ENCODE measurements around the gene ATG16L2.
"Not testable (repeated sequence)": the region's sequence is repeated elsewhere in the genome, so short reads cannot be mapped to it uniquely, and the experiment has no call there.

Gene ATG16L2

DNA sequence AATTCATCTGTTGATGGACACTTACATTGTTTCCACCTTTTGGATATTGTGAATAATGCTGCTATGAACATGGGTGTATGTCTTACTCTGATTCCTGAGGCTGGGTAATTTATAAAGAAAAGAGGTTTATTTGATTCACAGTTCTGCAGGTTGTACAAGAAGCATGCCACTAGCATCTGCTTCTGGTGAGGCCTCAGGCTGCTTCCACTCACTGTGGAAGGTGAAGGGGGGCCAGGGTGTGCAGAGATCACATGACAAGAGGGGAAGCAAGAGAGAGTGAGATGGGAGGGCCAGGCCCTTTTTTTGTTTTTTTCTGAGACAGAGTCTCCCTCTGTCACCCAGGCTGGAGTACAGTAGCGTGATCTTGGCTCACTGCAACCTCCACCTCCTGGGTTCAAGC is 7.8 kb upstream of the ATG16L2 start:
- DNase-seq (ENCODE audit: low read depth) = not testable (repeated sequence)

DNA sequence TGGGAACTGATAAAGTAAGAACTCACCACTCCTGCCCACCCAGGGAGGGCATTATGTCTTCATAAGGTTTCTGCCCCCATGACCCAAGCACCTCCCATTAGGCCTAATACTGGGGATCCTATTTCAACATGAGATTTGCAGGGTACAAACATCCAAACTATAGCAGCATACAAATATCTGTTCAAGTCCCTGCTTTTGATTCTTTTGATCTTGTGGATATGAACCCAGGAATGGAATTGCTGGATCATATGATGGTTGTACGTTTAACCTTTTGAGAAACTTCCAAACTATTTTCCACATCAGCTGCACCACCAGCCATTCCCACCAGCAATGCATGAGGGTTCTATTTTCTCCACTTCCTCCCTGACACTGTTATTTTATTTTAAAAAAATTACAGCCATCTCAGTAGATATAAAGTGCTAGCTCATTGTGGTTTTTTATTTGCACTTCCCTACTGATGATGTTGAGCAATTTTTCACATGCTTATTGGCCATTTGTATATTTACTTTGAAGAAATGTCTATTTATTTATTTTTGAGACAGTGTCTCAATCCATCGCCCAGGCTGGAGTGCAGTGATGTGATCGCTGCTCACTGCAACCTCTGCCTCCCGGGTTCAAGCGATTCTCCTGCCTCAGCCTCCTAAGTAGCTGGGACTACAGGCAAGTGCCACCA is 7.1 kb upstream of the ATG16L2 start:
- no peak for DNase-seq (ENCODE audit: low read depth)

DNA sequence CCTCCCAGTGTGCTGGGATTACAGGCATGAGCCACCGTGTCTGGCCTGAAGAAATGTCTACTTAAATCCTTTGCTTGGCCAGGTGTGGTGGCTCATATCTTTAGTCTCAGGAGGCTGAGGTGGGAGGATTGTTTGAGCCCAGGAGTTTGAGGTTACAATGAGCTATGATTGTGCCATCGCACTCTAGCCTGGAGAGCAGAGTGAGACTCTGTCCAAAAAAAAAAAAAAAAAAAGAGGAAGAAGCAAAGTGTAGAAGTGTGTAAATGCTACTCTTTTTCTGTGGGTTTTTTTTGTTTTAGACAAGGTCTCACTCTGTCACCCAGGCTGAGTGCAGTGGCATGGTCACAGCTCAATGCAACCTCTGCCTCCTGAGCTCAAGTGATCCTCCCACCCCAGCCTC is 6.4 kb upstream of the ATG16L2 start:
- DNase-seq (ENCODE audit: low read depth) = no peak

GRCh38 chr11:72808331-72808798 is 5.8 kb upstream of the ATG16L2 start:
- DNase-seq (ENCODE audit: low read depth) = no peak

DNA sequence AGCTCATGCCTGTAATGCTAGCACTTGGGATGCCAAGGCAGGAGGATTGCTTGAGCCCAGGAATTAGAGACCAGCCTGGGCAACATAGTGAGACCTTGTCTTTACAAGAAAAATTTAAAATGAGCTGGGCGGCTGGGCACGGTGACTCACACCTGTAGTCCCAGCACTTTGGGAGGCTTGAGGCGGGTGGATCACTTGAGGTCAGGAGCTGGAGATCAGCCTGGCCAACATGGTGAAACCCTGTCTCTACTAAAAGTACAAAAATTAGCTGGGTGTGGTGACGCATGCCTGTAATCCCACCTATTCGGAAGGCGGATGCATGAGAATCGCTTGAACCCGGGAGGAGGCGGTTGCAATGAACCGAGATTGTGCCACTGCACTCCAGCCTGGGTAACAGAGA is 2.5 kb upstream of the ATG16L2 start:
- not testable (repeated sequence) for DNase-seq (ENCODE audit: low read depth)

DNA sequence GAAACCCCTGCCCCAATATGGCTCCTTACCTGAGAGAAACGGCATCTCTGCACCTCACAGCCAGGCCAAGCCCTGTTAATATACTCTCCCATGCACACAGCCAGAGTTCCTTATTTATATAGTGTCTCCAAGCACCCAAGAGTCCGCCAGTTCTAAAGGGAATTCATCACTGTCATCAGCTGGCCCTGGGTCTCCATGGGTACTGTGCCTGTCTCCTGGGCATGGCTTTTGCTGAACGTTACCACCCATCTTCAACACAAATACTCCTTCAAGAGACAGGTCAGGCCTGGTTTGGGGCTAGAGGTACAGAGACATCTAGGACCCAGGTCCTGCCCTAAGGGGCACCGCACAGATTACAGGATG is 1.6 kb upstream of the ATG16L2 start:
- DNase-seq (ENCODE audit: low read depth) = no peak

GRCh38 chr11:72812967-72813739 is 1.1 kb upstream of the ATG16L2 start:
- DNase-seq (ENCODE audit: low read depth) = peak; percentile 48

DNA sequence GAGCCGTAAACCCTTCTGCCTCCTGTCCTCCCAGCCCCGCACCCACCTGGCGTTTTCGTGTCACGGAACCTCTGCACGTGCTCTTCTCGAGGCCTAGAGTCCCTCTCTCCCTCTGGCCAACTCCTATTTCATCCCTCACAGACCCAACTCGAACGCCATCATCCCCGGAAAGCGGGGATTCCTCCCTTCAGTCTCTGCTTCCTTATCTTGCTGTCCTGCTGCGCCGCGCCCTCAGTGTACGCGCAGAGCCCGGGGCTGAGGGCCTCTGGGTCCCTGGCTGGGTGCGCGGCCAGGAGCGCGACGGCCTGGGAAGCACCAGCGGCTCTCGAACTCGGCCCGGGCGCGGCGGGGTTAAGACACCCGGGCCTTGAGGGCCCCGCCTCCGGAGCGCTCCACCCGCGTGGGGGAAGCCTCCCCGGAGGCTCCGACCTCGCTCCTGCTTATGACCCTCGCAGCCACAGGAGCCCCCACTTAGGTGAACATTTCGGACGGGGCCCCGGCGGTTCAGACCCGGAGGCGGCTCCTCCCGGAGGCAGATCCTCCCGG is 398 bp upstream of the ATG16L2 start:
- DNase-seq (ENCODE audit: low read depth) = peak; percentile 68

- DNase-seq (ENCODE audit: low read depth) = no peak
Observed at GRCh38 chr11:72815110-72815618, 953 bp downstream of the ATG16L2 start.

DNA sequence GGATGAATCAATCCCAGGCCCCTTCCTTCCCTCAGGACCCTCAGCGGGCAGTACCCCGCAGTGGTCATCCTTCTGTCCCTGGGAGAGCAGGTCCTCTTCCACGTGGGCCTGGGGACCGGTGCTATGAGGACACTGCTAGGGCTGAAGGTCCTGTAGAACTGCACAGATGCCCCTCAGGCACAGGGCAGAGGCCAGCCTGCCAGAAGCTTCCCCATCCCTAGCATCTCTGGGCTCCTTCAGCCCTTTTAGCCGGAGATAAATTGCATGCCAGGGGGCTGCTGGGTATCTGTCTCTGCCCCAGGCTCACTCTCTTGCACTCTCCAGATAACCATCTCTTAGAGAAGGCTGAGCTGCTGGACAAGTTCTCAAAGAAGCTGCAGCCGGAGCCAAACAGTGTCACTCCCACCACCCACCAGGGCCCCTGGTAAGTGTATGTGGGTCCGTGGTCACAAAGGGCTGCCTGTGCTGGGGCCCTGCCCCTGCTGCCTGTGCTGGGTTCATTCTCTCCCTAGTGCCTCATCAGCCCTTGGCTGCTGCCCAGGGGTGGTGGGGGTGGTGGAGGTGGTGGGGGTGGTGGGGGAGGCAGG is 2.3 kb downstream of the ATG16L2 start:
- no peak for DNase-seq (ENCODE audit: low read depth)

GRCh38 chr11:72817966-72818365 is 3.8 kb downstream of the ATG16L2 start:
- DNase-seq (ENCODE audit: low read depth) = no peak

DNA sequence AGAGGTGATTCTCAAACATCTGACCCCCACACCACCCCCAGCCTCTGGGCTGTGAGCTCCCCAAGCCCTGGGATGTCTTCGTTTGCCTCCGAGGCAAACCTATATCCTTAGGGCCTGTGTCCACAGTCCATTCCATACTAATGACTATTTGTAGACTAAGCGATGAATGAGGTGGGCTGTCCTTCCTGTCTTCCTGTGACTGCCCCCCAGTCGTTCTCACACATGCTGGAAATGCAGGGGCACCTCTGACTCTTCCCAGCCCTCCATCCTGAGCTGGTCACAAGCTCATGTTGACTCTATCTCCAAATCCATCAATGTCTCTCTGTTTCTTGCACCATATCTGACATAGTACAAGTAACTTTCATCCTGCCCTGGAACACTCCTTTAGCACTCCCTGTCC is 4.8 kb downstream of the ATG16L2 start:
- no peak for DNase-seq (ENCODE audit: low read depth)

- DNase-seq (ENCODE audit: low read depth) = no peak
Observed at GRCh38 chr11:72820439-72821139, 6.4 kb downstream of the ATG16L2 start.

GRCh38 chr11:72821221-72821919 is 7.2 kb downstream of the ATG16L2 start:
- DNase-seq (ENCODE audit: low read depth) = no peak

DNA sequence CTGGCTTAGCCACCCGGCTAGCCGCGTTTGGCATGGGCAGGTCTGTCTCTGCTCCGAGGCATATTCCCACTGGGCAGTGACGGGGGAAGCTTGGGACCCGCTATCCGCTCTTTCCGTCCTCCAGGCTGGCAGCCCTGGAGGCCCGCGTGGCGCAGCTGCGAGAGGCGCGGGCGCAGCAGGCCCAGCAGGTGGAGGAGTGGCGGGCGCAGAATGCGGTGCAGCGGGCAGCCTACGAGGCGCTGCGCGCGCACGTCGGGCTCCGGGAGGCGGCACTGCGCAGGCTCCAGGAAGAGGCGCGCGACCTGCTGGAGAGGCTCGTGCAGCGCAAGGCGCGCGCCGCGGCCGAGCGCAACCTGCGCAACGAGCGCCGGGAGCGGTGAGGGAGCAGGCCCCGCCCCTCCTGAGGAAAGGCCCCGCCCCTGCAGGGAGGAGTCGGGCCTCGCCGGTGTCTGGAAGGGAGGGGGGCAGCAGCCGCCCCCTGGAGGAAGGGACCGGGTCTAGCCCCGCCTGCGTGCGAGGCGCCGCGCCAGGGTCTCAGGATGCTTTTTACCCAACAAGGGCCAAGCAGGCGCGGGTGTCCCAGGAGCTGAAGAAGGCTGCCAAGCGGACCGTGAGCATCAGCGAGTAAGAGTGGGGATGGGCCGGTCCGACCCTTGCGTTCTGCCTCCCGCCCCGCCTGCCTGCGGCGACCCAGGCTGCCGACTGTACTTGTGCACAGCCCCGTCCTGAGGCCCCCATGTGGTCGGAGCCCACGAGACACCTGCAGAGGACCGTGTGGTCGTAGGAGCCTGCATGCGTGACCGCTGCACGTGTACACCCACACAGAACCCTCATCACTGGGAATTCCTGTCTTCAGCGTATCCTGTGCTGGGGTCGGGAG is 7.9 kb downstream of the ATG16L2 start:
- DNase-seq (ENCODE audit: low read depth) = peak; percentile 82

- no peak for DNase-seq (ENCODE audit: low read depth)
Observed at GRCh38 chr11:72823105-72823804, 9.0 kb downstream of the ATG16L2 start.

- no peak for DNase-seq (ENCODE audit: low read depth)
Observed at GRCh38 chr11:72824020-72824419, 9.8 kb downstream of the ATG16L2 start.

DNA sequence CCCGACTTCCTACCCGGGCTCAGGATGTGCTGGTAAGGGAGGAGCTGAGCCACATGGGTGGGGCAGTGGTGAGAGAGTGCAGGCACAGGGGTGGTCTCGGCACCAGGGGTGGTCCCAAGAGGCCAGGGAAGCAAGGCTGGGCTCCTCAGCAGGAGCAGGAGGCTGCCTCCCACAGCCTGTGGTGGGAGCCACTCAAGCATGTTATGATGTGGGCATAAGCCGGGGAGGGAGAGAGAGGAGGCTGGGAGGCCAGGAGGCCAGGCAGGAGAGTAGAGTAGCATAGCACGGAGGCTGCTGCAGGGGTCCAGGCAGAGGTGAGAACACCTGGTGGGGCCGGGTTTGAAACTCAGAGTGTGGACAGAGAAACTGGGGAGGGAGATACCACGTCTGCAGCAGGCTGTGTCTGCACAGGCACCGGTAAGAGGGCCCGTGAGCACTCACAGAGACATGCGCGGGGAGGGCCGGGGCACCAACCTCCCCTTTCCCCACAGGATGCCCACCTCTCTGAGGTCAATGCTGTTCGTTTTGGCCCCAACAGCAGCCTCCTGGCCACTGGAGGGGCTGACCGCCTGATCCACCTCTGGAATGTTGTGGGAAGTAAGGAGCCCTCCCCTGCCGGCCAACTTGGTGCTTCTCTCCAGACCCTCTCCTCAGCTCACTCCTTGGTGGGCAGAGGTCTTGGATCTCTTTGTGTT is 10.7 kb downstream of the ATG16L2 start:
- no peak for DNase-seq (ENCODE audit: low read depth)

DNA sequence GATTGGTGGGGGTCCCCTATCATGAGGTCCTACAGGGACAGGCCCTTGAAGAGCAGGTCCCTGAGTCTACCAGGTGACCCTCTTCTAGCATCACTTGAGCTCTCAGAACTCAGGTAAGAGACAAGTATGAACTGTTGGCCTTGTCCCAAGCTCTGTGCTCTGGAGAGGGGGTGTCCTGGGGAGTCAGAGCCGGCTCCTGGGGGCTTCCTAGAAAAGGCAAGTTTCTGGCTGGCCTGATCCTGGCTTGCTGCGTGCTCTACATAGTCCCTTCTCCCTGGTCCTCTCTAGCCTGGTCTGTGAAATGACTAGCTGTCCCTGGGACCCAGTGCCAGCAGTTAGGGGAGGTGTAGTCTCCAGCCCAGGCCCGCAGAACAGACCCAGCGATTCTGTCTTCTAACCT is 11.4 kb downstream of the ATG16L2 start:
- no peak for DNase-seq (ENCODE audit: low read depth)

Data from T follicular helper cell (primary cell).